OCI-LY1 (cell line): ENCODE data around the gene MUC7.

Source experiments
- H2AFZ ChIP-seq: fragments of 200-600 bp; sonication (generic), shearing (Covaris generic); 2 replicates; pipeline ENCODE4 v1.6.0; 2014; ENCODE audit warnings: antibody characterized with exemption, mild to moderate bottlenecking, low read length
- H3F3A ChIP-seq: fragments of 200-600 bp; sonication (generic), shearing (Covaris generic); 2 replicates; pipeline ENCODE4 v1.6.0; 2014; ENCODE audit warnings: mild to moderate bottlenecking, antibody characterized with exemption, low read length, moderate library complexity; ENCODE audit not compliant: insufficient read depth
- H3K27ac ChIP-seq: fragments of 200-600 bp; sonication (generic); 2 replicates; pipeline ENCODE4 v1.5.1; 2014; ENCODE audit warnings: low read length, mixed run types, mild to moderate bottlenecking, low read depth; ENCODE audit not compliant: poor library complexity, severe bottlenecking
- H3K27me3 ChIP-seq: fragments of 200-600 bp; sonication (generic); 2 replicates; pipeline ENCODE4 v1.6.0; 2014; ENCODE audit warnings: antibody characterized with exemption, mild to moderate bottlenecking, low read length, moderate library complexity; ENCODE audit not compliant: insufficient read depth
- H3K36me3 ChIP-seq: fragments of 200-600 bp; sonication (generic); 2 replicates; pipeline ENCODE4 v1.6.1; 2014; ENCODE audit warnings: mild to moderate bottlenecking, antibody characterized with exemption, low read length, moderate library complexity, mixed read lengths; ENCODE audit not compliant: insufficient read depth
- H3K4me1 ChIP-seq: fragments of 200-600 bp; sonication (generic); 2 replicates; pipeline ENCODE4 v1.5.1; 2014; ENCODE audit warnings: mild to moderate bottlenecking, low read length, moderate library complexity; ENCODE audit not compliant: insufficient read depth, severe bottlenecking
- H3K4me2 ChIP-seq: fragments of 200-600 bp; sonication (generic), shearing (Covaris generic); 2 replicates; pipeline ENCODE4 v1.6.1; 2014; ENCODE audit warnings: low read length
- H3K4me3 ChIP-seq: fragments of 200-600 bp; sonication (generic); 2 replicates; pipeline ENCODE4 v1.5.1; 2014; ENCODE audit warnings: low read length, low read depth, mild to moderate bottlenecking, mixed read lengths; ENCODE audit not compliant: poor library complexity, severe bottlenecking
- H3K79me2 ChIP-seq: fragments of 200-600 bp; shearing (Covaris generic); 2 replicates; pipeline ENCODE4 v1.6.1; 2016; ENCODE audit warnings: mixed run types, low read length, mixed read lengths; ENCODE audit not compliant: insufficient read depth
- H3K9ac ChIP-seq: fragments of 200-600 bp; sonication (generic), shearing (Covaris generic); 2 replicates; pipeline ENCODE4 v1.6.1; 2014; ENCODE audit warnings: mild to moderate bottlenecking, low read length, mixed read lengths
- H3K9me2 ChIP-seq: fragments of 200-600 bp; sonication (generic), shearing (Covaris generic); 2 replicates; pipeline ENCODE4 v1.6.1; 2014; ENCODE audit warnings: low read depth, mild to moderate bottlenecking, low read length, mixed read lengths
- H3K9me3 ChIP-seq: fragments of 200-600 bp; shearing (Covaris generic); 2 replicates; pipeline ENCODE4 v1.6.1; 2014; ENCODE audit warnings: low read length, mixed read lengths
- H4K20me1 ChIP-seq: fragments of 200-600 bp; sonication (generic), shearing (Covaris generic); 2 replicates; pipeline ENCODE4 v1.6.0; 2016; ENCODE audit warnings: mild to moderate bottlenecking, low read length; ENCODE audit not compliant: insufficient read depth
- EZH2 ChIP-seq: fragments of 200-600 bp; sonication (generic), shearing (Covaris generic); IDR thresholded peaks from 2 replicates; pipeline ENCODE4 v1.8.0; 2017; ENCODE audit warnings: borderline replicate concordance, mixed run types, mild to moderate bottlenecking, antibody characterized with exemption, low read length, moderate library complexity, mixed read lengths
- TF ChIP-seq, protein P1 (sequence below): fragments of 200-600 bp; sonication (generic), shearing (Covaris generic); IDR thresholded peaks from 2 replicates; pipeline ENCODE4 v1.5.1; 2017; ENCODE audit warnings: mild to moderate bottlenecking, antibody characterized with exemption, low read length, moderate library complexity, mixed read lengths

The MUC7 gene

GRCh38 chr4:70449220-70449619 lies 22.8 kb upstream of the MUC7 start:
- no peak overlapping the region for H3K4me3 ChIP-seq
- no peaks in the 10 kb centered on the region for H3K9me3 ChIP-seq
- no peak overlapping the region for H3K4me2 ChIP-seq
- no peaks in the 10 kb centered on the region for H3K79me2 ChIP-seq
- H3K27me3 ChIP-seq: no peaks in the 10 kb centered on the region
- no peaks in the 10 kb centered on the region for H3F3A ChIP-seq
- H3K9me2 ChIP-seq: no peaks in the 10 kb centered on the region
- no peak overlapping the region for H2AFZ ChIP-seq
- H3K9ac ChIP-seq: no peak overlapping the region
- H3K27ac ChIP-seq: no peak overlapping the region
- H3K36me3 ChIP-seq: no peaks in the 10 kb centered on the region
- no peak for TF ChIP-seq EZH2
- TF ChIP-seq, protein P1, sequence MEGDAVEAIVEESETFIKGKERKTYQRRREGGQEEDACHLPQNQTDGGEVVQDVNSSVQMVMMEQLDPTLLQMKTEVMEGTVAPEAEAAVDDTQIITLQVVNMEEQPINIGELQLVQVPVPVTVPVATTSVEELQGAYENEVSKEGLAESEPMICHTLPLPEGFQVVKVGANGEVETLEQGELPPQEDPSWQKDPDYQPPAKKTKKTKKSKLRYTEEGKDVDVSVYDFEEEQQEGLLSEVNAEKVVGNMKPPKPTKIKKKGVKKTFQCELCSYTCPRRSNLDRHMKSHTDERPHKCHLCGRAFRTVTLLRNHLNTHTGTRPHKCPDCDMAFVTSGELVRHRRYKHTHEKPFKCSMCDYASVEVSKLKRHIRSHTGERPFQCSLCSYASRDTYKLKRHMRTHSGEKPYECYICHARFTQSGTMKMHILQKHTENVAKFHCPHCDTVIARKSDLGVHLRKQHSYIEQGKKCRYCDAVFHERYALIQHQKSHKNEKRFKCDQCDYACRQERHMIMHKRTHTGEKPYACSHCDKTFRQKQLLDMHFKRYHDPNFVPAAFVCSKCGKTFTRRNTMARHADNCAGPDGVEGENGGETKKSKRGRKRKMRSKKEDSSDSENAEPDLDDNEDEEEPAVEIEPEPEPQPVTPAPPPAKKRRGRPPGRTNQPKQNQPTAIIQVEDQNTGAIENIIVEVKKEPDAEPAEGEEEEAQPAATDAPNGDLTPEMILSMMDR: no peak
- H4K20me1 ChIP-seq: no peaks in the 10 kb centered on the region
- no peaks in the 10 kb centered on the region for H3K4me1 ChIP-seq

DNA sequence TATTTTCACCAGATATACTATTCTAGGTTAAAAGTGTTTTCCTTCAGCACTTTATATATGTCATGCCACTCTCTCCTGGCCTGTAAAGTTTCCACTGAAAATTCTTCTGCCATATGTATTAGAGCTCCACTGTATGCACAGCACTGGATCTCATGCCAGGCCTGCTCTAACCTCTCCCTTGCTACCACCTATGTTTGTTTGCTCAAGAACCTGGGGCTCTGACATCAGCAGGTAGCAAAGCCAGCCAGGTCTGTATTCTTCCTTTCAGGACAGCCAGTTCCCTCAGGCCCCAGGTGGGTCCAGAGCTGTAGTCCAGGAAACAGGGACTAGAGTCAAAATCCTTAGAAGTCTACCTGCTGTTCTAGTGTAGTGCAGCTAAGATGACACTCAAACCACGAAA lies 19.1 kb upstream of the MUC7 start:
- H3K9ac ChIP-seq: no peak overlapping the region
- H3K4me2 ChIP-seq: no peak overlapping the region
- H3K79me2 ChIP-seq: no peaks in the 10 kb centered on the region
- H2AFZ ChIP-seq: no peak overlapping the region
- no peak overlapping the region for H3K27ac ChIP-seq
- H3K27me3 ChIP-seq: no peaks in the 10 kb centered on the region
- H3K9me2 ChIP-seq: no peaks in the 10 kb centered on the region
- no peaks in the 10 kb centered on the region; the same call in 1 of the 2 replicates for H3F3A ChIP-seq
- H3K4me1 ChIP-seq: no peaks in the 10 kb centered on the region
- no peaks in the 10 kb centered on the region for H4K20me1 ChIP-seq
- TF ChIP-seq, protein P1: no peak
- TF ChIP-seq EZH2: no peak
- no peaks in the 10 kb centered on the region for H3K36me3 ChIP-seq
- H3K9me3 ChIP-seq: no peaks in the 10 kb centered on the region
- H3K4me3 ChIP-seq: no peak overlapping the region

DNA sequence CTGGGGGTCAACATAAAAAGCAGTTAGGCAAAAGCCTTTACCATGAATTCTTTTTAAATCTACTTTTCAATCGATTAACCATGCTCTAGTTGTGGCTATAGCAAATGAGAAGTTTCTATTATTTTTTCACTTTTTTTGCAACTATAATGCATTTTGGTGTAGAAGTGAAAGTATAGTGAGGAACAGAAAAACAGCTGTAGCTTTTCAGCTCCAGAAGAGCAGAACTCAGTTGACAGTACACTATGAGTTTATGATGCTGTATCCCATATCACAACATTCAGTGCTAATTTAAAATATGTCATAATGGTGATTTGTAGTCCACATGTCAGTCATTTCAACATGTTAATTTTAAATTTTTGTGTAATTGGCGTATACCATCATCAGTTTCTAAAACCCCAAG lies 8.7 kb upstream of the MUC7 start:
- Histone ChIP-seq H2AFZ (no peak overlapping the region), H3K27ac (no peak overlapping the region), H3K27me3 (no peaks in the 10 kb centered on the region), H4K20me1 (no peaks in the 10 kb centered on the region), H3K9me2 (no peaks in the 10 kb centered on the region), H3K9ac (no peak overlapping the region), H3K9me3 (no peaks in the 10 kb centered on the region), H3F3A (no peaks in the 10 kb centered on the region), H3K79me2 (no peaks in the 10 kb centered on the region), H3K4me3 (no peak overlapping the region), H3K4me1 (no peaks in the 10 kb centered on the region), H3K4me2 (no peak overlapping the region), H3K36me3 (no peaks in the 10 kb centered on the region)
- TF ChIP-seq EZH2: no peak
- TF ChIP-seq, protein P1: no peak
